Suppressor macrophage (primary cell): Measurements from ENCODE around the gene KLHL26.
A peak's percentile ranks its signal among the peaks of the same experiment; 100 is the strongest.
"Not testable (repeated sequence)": the region's sequence is repeated elsewhere in the genome, so short reads cannot be mapped to it uniquely, and the experiment has no call there.

ENCODE experiments used
- DNase-seq, 4 experiments: peaks; one replicate each; pipeline ENCODE4 v3.0.0-alpha.2; 2020 to 2022
- total RNA-seq, 17 experiments: gene quantifications; one replicate each; lab custom pipeline; 2026; ENCODE audit warnings: mixed read lengths in 6 of 17, inconsistent platforms in 3 of 17; lab: John Stamatoyannopoulos, UW

Gene KLHL26, protein sequence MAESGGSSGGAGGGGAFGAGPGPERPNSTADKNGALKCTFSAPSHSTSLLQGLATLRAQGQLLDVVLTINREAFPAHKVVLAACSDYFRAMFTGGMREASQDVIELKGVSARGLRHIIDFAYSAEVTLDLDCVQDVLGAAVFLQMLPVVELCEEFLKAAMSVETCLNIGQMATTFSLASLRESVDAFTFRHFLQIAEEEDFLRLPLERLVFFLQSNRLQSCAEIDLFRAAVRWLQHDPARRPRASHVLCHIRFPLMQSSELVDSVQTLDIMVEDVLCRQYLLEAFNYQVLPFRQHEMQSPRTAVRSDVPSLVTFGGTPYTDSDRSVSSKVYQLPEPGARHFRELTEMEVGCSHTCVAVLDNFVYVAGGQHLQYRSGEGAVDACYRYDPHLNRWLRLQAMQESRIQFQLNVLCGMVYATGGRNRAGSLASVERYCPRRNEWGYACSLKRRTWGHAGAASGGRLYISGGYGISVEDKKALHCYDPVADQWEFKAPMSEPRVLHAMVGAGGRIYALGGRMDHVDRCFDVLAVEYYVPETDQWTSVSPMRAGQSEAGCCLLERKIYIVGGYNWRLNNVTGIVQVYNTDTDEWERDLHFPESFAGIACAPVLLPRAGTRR
- 1.5 to 12.5 (median 6.4) reads per million in 17 experiments for total RNA-seq

DNA sequence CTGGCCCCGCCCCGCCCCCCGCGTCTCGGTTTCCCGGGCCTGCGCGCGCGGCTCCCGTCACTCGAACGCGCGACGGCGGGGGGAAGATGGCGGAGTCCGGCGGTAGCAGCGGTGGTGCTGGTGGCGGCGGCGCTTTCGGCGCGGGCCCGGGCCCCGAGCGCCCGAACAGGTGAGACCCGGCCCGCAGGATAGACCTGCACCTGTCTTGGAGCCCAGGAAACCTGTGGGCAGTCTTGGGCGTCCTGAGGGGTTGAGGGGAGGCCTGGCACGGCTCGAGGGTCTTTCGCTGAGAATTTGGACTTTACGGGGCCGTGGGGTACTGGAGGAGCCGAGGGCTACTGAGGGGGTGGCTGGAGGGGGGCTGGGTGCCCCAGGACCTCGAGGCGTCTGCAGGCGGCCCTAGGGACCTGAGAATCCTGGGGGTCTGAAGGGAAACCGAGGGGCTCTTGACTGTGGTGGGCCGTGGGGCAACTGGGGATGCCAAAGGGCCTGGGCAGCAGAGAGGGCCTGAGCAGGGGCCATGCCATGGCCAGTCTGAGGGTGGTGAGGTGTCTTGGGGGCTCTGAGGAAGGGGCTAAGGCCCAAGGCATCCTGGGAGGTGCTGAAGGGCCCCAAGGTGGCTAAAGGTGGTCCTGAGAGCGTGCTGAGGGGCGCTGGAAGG is at the start of gene KLHL26:
KLHL26 (plus strand) TSS at position 60 of the 661 bp plus-strand sequence; CDS start at position 87, 27 bp downstream.
- DNase-seq: no peak

GRCh38 chr19:18587561-18587960 is 49.3 kb upstream of the KLHL26 start:
- no peak for DNase-seq

DNA sequence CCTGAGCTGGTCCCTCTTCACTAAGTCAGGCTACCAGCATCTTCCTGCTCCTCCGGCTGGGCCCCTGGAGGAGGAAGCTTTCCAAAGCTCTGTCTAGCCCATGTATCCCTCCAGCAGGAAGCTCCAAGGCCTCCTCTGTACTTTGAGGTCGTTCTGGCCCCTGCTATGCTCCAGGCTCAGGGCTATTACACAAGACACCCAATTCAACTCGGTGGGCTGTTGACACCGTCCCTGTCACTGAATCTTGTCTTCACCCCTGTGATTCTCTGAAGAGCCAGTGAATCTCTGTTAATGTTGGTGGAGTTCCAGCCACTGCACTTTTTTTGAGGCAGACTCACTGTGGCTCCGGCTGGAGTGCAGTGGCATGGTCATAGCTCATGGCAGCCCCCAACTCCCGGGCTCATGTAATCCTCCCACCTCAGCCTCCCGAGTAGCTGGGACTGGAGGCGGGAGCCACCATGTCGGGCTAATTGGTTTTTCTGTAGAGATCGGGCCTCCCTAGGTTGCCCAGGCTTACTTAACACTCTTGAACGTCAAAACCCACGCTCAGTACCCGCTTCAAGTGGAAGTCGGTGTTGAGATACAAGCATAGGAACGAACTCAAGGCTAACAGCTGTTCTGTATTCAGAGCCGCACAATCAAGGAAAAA is 48.7 kb upstream of the KLHL26 start:
- peak in 1 of 4 experiments; percentile 28 for DNase-seq

DNA sequence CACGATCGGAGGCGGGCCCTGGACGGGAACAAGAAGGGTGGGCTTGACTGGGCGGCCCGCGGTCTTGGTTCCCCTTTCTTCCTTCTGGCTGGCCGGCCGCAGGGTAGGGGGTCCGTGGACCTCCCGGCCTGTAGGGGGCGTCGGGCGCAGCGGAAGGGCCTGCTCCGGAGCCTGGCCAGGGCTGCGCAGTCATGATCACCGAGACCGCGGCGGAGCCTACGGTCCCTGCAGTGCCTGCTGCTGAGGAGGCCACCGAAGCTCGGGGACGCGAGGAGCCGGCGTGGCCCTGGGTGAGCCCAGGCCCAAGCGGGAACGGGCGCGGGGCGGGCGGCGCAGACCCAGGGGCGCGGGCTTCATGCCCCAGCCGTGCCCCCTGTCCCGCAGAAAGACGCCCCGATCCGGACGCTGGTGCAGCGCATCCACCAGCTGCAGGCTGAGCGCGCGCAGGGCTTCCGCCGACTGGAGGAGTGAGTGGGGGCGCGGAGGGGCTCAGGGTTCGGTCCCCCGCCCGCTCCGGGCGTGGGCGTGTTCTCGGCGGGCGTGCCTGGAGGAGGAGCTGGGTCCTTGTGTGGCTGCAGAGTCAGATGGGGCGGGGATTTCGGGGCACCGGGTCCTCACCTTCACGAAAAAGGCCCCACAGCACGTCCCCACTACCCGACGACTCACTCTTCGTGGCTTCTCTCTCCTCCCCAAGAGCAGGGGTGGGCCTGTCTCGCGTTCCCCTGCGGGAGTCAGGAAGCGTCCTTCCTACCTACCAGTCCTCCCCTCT is 48.0 kb upstream of the KLHL26 start, which contains the start of gene REX1BD:
REX1BD (plus strand) TSS at position 188 of the 769 bp plus-strand sequence; CDS start at position 192, 4 bp downstream.
- DNase-seq: peak; percentile 89 to 98 (median 92)

GRCh38 chr19:18589380-18590272 is 47.2 kb upstream of the KLHL26 start:
- DNase-seq: peak; percentile 64 to 88 (median 77)

- DNase-seq: peak; percentile 41 to 57 (median 52)
Measured at GRCh38 chr19:18590273-18591272, 46.3 kb upstream of the KLHL26 start.

DNA sequence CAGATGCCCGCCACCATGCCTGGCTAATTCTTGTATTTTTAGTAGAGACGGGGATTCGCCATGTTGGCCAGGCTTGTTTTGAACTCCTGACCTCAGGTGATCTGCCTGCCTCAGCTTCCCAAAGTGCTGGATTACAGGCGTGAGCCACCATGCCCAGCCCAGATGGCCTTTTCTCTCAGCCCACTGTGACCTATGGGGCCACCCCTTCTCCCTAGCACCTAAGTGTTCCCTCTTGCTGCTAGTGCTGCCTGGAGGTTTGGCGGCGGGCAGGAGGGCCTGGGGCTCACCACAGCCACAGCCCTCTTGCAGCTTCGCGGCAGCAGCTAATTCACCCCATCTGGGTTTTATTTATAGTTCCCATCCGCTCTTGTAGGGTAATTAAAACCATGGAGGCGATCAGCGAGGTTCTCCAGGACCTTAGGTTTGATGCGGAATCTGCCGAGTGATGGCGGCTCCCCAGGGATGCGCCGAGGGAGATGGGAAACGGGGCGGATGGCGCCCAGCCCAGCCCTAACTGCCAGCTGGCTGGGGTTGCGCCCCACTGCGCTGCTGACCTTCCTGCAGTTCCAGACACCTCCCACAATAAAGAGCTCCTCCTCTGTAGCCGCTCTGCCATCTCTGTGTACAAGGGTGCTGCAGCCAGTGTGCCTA is 45.0 kb upstream of the KLHL26 start:
- no peak for DNase-seq

DNA sequence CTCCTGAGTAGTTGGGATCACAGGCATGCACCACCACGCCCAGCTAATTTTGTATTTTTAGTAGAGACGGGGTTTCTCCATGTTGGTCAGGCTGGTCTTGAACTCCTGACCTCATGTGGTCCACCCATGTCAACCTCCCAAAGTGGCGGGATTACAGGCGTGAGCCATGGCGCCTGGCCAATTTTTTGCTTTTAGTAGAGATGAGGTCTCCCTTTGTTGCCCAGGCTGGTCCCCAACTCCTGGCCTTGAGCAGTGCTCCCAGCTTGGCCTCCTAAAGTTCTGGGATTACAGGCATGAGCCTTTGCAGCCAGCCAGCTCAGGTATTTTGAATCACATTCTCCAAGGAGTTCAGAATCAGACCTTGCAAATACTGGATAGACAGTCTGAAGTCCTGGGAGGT is 44.1 kb upstream of the KLHL26 start:
- not testable (repeated sequence) for DNase-seq

DNA sequence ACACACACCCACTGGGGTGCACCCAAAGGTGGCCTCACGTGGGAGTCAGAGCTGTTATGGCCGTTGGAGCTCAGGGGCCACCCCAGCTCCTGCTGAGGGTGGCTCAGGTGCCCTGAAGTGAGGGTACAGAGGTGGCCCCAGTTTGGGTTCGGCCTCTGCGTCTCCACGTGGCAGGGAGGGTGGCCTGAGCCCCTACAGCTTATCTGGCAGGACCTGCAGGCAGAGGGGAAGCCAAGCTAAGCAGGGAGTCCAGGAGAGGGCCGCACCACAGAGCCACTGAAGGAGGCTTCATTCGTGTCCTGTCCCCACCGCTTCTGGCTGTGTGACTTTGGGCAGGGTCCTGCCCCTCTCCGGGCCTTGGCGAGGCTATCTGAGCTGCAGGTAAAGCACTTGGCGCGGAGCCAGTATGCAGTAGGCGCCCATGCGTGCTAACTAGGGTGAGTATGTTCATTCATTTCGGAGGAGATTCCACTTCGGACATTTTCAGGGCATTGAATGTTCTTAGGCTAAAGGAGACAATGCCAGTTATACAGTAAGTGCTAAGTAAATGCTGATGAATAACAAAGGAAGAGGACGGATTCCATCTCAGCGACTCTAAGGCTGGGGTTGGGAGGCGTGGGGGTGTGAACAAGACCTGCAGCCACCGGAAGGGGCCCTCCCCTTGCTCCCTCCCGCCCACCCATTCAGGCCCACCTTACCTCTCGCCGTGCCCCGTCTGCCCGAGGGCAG is 43.3 kb upstream of the KLHL26 start:
- DNase-seq: no peak

DNA sequence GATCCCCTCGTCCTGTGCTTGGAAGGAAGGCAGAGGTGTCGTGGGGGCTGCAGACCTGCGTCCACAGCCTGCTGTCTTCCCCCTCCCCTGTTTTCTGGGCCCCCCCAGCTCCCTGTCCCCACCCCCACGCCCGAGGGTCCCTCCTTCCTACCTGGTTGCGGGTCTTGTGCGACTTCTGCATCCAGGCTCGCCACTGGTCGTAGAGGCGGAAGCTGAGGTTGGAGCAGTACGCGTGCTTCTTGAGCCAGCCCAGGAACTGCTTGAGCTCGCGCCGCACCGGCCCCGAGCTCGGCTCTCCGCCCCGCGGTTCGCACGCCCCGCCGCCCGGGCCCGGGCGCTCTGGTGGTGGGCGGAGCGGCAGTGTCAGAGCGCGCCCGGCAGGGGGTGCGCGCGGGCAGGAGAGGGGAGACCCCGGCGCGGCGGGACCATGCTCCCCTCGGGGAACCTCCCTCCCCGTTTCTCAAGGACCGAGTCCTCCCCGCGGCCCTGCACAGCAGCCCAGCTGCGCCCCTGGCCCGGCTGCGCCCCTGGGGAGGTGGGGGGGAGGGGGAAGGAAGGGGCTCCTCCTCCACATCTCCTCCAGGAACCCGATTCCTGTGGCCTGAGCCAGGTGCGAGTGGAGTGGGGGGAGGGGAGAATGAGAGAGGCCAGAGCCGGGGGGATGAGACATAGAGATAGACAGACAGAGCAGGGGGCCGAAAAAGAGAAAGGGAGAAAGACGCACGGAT is 42.6 kb upstream of the KLHL26 start:
- DNase-seq: peak; percentile 85 to 93 (median 87)

GRCh38 chr19:18594824-18595373 is 41.9 kb upstream of the KLHL26 start:
- DNase-seq: no peak

GRCh38 chr19:18595475-18595874 is 41.4 kb upstream of the KLHL26 start:
- DNase-seq: no peak

DNA sequence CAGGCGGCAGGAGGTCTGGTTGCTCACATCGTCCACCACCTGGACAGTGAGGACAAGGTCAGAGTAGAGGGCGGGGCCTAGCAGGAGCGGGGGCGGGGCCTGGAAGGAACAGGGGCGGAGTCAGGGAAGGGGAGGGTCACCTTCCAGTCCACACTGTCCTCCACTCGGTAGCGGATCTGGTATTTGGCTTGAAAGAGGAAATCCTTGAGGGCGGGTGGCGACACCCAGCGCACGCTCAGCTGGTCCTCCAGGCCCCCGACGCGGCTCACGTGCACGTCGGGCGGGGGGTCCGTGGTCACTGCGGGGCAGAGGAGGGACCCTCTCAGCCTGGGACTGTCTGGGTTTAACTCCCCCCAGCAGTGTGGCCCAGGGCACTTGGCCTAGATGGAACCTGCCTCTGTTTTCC is 40.1 kb upstream of the KLHL26 start:
- peak; percentile 70 to 86 (median 82) for DNase-seq

DNA sequence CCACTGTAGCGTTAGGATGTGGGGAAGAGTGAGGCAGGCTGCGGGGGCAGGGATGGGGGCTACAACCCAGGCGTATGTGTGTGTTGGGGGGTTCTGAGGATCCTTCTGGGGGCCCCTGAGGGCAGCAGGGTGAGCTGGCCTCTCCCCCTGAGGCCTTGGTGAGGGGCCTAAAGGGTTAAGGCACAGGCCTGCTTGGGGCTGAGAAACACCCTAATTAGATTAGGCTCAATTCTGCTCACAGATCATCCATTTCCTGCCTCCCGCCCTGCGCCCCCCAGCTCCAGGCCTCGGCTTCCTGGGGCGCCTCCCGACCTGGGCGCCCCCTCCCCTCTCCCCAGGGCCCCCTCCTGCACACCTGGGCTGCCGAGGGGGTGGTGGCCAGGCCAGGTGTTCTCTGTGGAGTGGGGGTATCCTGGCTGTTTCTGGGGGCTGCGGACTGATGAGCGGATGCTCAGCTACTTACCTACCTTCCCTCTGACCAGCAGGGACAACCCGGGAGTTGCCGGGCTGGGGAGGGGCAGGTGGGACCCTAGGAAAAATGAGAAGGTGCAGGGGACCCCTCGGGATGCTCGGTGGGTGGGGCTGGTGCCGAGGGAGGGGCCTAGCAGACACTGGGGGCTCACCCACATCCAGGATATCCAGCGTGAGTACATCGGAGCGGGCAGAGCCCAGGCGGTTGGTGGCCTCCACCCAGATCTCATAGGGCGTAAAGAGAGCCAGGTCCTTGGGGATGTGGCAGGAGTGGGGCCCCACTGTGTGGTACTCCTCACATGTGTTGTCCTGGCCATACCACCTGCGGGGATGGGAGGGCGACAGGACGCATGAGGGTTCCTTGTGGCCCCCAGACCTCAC is 38.8 kb upstream of the KLHL26 start:
- DNase-seq: no peak

DNA sequence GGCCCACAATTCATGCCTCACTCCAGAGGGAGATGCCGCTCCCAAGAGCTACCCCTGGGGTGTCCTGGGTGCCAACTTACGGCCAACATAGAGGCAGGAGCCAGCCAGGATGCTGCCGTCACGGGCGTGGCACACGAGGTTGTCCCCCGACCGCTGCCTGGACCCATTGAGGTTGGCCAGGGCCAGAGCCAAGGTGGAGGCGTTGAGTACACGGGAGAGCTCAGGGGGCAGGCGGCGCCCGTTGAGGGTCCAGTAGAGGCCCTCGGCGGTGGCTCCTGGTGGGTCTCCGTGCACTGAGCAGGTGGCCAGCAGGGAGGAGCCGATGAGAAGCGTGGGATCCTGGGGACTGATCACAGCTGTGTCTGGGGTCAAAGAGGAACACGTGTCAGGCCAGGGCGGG is 37.3 kb upstream of the KLHL26 start:
- DNase-seq: no peak
